ENCODE measurements around the gene RAB11FIP3. TPM values are rescaled to one million over a fixed set of nuclear protein-coding genes. Genes with fewer than 3 reads are reported as not detected.

Gene RAB11FIP3
- total and polyA plus RNA-seq, 10 donors: 12.3 to 52.7 (median 35.5) TPM

- DNase-seq: no peak
- Histone ChIP-seq H3K27me3 (replicated peaks in 1 of 7) (no peaks in the 10 kb centered on the region), H3K4me3 (peak overlapping the region in 5 of 8 donors; percentile 4 to 63 (median 23)), H3K27ac (peak overlapping the region in 5 of 8 donors; percentile 58 to 80 (median 64)), H3K36me3 (peaks cover 0 to 45% (median 2%) of the 10 kb centered on the region in 6 donors), H3K4me1 (peaks cover 0 to 23% (median 3%) of the 10 kb centered on the region in 6 donors), H3K9me3 (no peaks in the 10 kb centered on the region)
- 68 to 78% (median 70%) methylated on average over 20 to 21 of the region's 21 CpGs for WGBS, 5 donors
- intact Hi-C loops (cut with DNase I; ENCODE audit: low total_unique reads): no loop called here
- no peak for TF ChIP-seq POLR2A (IDR thresholded peaks at IDR 0.05)
- TF ChIP-seq CTCF (IDR thresholded peaks at IDR 0.05 in 8 of 11, conservative IDR thresholded peaks at IDR 0.05 in 3 of 11): no peak
- TF ChIP-seq POLR2AphosphoS5 (IDR thresholded peaks at IDR 0.05): peak; percentile 39 to 68 (median 54)
Measured at GRCh38 chr16:496097-496886, 70.8 kb downstream of the RAB11FIP3 start.

GRCh38 chr16:497258-497657 is 71.8 kb downstream of the RAB11FIP3 start:
- no peaks in the 10 kb centered on the region for H3K27me3 ChIP-seq (replicated peaks in 1 of 7)
- peak overlapping the region in 6 of 8 donors; percentile 4 to 63 (median 22) for H3K4me3 ChIP-seq
- intact Hi-C loops (cut with DNase I; ENCODE audit: low total_unique reads): no loop called here
- TF ChIP-seq POLR2A (IDR thresholded peaks at IDR 0.05): peak in 1 of 3 donors; percentile 52
- TF ChIP-seq CTCF (IDR thresholded peaks at IDR 0.05 in 8 of 11, conservative IDR thresholded peaks at IDR 0.05 in 3 of 11): no peak
- TF ChIP-seq POLR2AphosphoS5 (IDR thresholded peaks at IDR 0.05): peak; percentile 64 to 83 (median 71)
- no peak for DNase-seq
- no peaks in the 10 kb centered on the region for H3K9me3 ChIP-seq
- H3K36me3 ChIP-seq: peaks cover 0 to 38% (median 2%) of the 10 kb centered on the region in 6 donors
- WGBS, 5 donors: 69 to 85% (median 76%) methylated on average over 11 of the region's 11 CpGs
- H3K4me1 ChIP-seq: peaks cover 0 to 23% (median 3%) of the 10 kb centered on the region in 6 donors
- peak overlapping the region in 6 of 8 donors; percentile 9 to 80 (median 64) for H3K27ac ChIP-seq

- no peak for DNase-seq
- peaks cover 0 to 23% (median 3%) of the 10 kb centered on the region in 6 donors for H3K4me1 ChIP-seq
- H3K27ac ChIP-seq: no peak overlapping the region
- H3K4me3 ChIP-seq: no peak overlapping the region
- H3K27me3 ChIP-seq (replicated peaks in 1 of 7): no peaks in the 10 kb centered on the region
- intact Hi-C loops (cut with DNase I; ENCODE audit: low total_unique reads): no loop called here
- H3K9me3 ChIP-seq: no peaks in the 10 kb centered on the region
- peaks cover 0 to 51% (median 2%) of the 10 kb centered on the region in 6 donors for H3K36me3 ChIP-seq
- 82 to 94% (median 90%) methylated on average over 10 to 12 of the region's 12 CpGs for WGBS, 5 donors
- TF ChIP-seq POLR2A (IDR thresholded peaks at IDR 0.05) (no peak), POLR2AphosphoS5 (IDR thresholded peaks at IDR 0.05) (peak in 1 of 3 donors; percentile 7)
Measured at GRCh38 chr16:499924-500323, 74.5 kb downstream of the RAB11FIP3 start.

- H3K4me3 ChIP-seq: no peak overlapping the region
- no peak for DNase-seq
- H3K27ac ChIP-seq: no peak overlapping the region
- H3K9me3 ChIP-seq: no peaks in the 10 kb centered on the region
- peaks cover 0 to 21% (median 0%) of the 10 kb centered on the region in 6 donors for H3K4me1 ChIP-seq
- intact Hi-C loops (cut with DNase I; ENCODE audit: low total_unique reads): no loop called here
- whole genome bisulfite sequencing, 5 donors: 69 to 82% (median 76%) methylated on average over 12 of the region's 12 CpGs
- no peak for TF ChIP-seq POLR2AphosphoS5 (IDR thresholded peaks at IDR 0.05)
- TF ChIP-seq CTCF (IDR thresholded peaks at IDR 0.05 in 8 of 11, conservative IDR thresholded peaks at IDR 0.05 in 3 of 11): no peak
- no peak for TF ChIP-seq POLR2A (IDR thresholded peaks at IDR 0.05)
- no peaks in the 10 kb centered on the region for H3K27me3 ChIP-seq (replicated peaks in 1 of 7)
- peaks cover 0 to 59% (median 7%) of the 10 kb centered on the region in 6 donors for H3K36me3 ChIP-seq
Measured at GRCh38 chr16:500709-501108, 75.3 kb downstream of the RAB11FIP3 start.

All from spleen (tissue), 11 donors.